Measurements from ENCODE around the gene ADAMTS10. TPM values are rescaled to one million over a fixed set of nuclear protein-coding genes. Genes with fewer than 3 reads are reported as not detected.

The ADAMTS10 gene
- total RNA-seq, 4 donors from 2014 or later: 15.7 to 45.3 (median 22.8) TPM

DNA sequence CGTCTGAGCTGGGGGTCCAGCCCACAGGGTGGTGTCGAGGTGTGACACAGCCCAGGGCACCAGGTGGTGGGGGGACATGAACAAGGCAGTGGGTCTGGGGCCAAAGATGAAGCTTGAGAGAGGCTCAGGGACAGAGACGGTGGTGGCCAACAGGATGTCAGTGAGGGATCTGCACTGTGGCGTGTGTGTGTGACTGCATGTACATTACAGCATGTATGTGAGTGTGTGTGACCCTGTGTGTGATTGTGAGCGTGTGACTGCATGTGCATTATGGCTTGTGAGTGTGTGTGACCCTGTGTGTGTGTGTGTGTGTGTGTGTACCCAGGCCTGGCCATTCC is 1.6 kb downstream of the ADAMTS10 start:
- Histone ChIP-seq H3K36me3 (peaks cover 0 to 14% of the 10 kb centered on the region in 2 donors), H3K27ac (peak overlapping the region in 3 of 4 donors; percentile 75 to 85 (median 81))

DNA sequence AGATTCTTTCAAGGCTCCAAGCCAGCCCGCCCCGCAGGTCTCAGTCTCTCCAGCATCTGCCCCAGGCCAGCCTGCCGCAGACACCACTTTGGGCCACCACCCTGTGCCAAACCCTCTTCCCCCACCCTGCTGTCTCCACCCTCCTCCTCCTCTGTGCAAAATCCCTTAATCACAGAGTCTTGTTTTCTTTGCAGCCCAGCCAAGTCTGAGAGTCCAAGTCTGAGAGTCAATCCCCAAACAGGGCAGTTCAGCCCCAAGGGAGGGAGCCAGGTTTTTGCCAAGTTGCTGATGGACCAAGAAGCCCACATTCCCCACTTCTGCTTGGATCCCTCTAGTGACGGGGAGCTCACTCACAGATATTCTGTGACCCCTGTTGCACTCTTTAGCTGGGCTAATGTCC is 3.1 kb downstream of the ADAMTS10 start:
- Histone ChIP-seq H3K27ac (peak overlapping the region in 1 of 4 donors; percentile 6), H3K36me3 (peaks cover 0 to 28% of the 10 kb centered on the region in 2 donors), H3K27me3 (no peaks in the 10 kb centered on the region), H3K4me3 (no peak overlapping the region), H3K4me1 (peaks cover 0 to 51% (median 13%) of the 10 kb centered on the region in 3 donors), H3K9me3 (peaks cover 0 to 13% (median 0%) of the 10 kb centered on the region in 3 donors)
- 59 to 80% methylated on average over 1 to 4 of the region's 4 CpGs for WGBS, 2 donors (ENCODE audit: low coverage in 1 of 2)
- TF ChIP-seq EP300 (IDR thresholded peaks at IDR 0.05): no peak
- no peak for TF ChIP-seq POLR2A (IDR thresholded peaks at IDR 0.05)
- TF ChIP-seq POLR2AphosphoS5 (IDR thresholded peaks at IDR 0.05): no peak
- TF ChIP-seq, protein P1, sequence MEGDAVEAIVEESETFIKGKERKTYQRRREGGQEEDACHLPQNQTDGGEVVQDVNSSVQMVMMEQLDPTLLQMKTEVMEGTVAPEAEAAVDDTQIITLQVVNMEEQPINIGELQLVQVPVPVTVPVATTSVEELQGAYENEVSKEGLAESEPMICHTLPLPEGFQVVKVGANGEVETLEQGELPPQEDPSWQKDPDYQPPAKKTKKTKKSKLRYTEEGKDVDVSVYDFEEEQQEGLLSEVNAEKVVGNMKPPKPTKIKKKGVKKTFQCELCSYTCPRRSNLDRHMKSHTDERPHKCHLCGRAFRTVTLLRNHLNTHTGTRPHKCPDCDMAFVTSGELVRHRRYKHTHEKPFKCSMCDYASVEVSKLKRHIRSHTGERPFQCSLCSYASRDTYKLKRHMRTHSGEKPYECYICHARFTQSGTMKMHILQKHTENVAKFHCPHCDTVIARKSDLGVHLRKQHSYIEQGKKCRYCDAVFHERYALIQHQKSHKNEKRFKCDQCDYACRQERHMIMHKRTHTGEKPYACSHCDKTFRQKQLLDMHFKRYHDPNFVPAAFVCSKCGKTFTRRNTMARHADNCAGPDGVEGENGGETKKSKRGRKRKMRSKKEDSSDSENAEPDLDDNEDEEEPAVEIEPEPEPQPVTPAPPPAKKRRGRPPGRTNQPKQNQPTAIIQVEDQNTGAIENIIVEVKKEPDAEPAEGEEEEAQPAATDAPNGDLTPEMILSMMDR (IDR thresholded peaks at IDR 0.05): no peak
- no peak for ATAC-seq

More for the DNA sequence above, 1.6 kb downstream of the ADAMTS10 start:
- 25 to 50% methylated on average over 2 to 5 of the region's 5 CpGs for WGBS, 2 donors (ENCODE audit: low coverage in 1 of 2)
- Histone ChIP-seq H3K9me3 (peaks cover 0 to 13% (median 0%) of the 10 kb centered on the region in 3 donors), H3K4me1 (peaks cover 0 to 51% (median 13%) of the 10 kb centered on the region in 3 donors), H3K27me3 (no peaks in the 10 kb centered on the region), H3K4me3 (peak overlapping the region in 1 of 2 donors; percentile 69)
- ATAC-seq: no peak
- no peak for TF ChIP-seq POLR2A (IDR thresholded peaks at IDR 0.05)
- TF ChIP-seq EP300 (IDR thresholded peaks at IDR 0.05): no peak
- TF ChIP-seq POLR2AphosphoS5 (IDR thresholded peaks at IDR 0.05): no peak
- TF ChIP-seq, protein P1 (IDR thresholded peaks at IDR 0.05): no peak

DNA sequence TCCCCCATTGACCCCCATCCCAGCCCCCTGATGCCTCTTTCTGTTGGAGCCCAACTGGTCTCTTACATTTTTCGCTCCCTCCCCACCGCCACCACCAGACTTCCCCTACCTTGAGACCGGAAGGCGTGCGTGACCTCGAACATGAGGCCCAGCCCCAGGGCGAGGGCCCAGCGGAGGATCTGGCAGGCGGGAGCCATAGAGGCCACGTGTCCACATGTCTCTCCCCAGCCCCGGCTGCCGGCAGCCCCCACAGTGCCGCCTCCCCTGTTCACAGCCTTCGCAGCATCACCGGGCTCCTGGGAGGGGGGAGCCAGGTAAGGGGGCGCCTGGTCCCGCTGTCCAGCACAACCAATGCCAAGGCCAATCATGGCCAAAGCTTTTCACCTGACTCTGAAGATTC is 5.0 kb downstream of the ADAMTS10 start:
- H3K4me3 ChIP-seq: no peak overlapping the region
- TF ChIP-seq POLR2A (IDR thresholded peaks at IDR 0.05): no peak
- no peak for TF ChIP-seq EP300 (IDR thresholded peaks at IDR 0.05)
- no peak for TF ChIP-seq POLR2AphosphoS5 (IDR thresholded peaks at IDR 0.05)
- TF ChIP-seq, protein P1 (IDR thresholded peaks at IDR 0.05): no peak
- no peak for ATAC-seq
- 97% methylated on average over 5 of the region's 17 CpGs; no CpG with 5 or more reads in 1 of the 2 donors for WGBS, 2 donors (ENCODE audit: low coverage in 1 of 2)
- peaks cover 0 to 36% (median 10%) of the 10 kb centered on the region in 3 donors for H3K4me1 ChIP-seq
- H3K27ac ChIP-seq: no peak overlapping the region
- peaks cover 0 to 47% of the 10 kb centered on the region in 2 donors for H3K36me3 ChIP-seq
- H3K27me3 ChIP-seq: no peaks in the 10 kb centered on the region
- H3K9me3 ChIP-seq: peaks cover 0 to 13% (median 0%) of the 10 kb centered on the region in 3 donors

DNA sequence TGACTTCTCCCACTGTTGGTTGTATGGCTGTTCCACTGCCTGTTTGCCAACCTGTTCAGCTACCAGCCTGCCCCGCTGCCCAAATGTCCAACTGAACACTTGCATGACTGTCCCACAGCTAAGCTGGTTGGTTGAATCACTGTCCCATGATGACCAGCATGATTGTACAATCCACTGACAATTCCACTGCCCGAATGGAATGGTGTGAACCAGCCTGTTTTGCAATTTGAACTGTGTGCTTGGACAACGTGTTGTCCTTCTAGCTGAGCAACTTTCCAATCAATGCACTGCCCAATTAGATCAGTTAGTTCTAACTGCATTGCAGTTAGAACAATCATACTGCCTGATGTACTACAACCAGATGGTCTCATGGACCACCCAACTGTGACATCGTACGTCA is 8.7 kb downstream of the ADAMTS10 start:
- Histone ChIP-seq H3K36me3 (peaks cover 0 to 79% of the 10 kb centered on the region in 2 donors), H3K9me3 (peaks cover 0 to 13% (median 0%) of the 10 kb centered on the region in 3 donors), H3K4me1 (peaks cover 0 to under 1% (median 0%) of the 10 kb centered on the region in 3 donors), H3K4me3 (no peak overlapping the region), H3K27ac (no peak overlapping the region), H3K27me3 (no peaks in the 10 kb centered on the region)
- ATAC-seq: no peak
- WGBS, 2 donors (ENCODE audit: low coverage in 1 of 2): 71 to 100% methylated on average over 2 to 3 of the region's 5 CpGs
- no peak for TF ChIP-seq POLR2A (IDR thresholded peaks at IDR 0.05)
- TF ChIP-seq, protein P1 (IDR thresholded peaks at IDR 0.05): no peak
- no peak for TF ChIP-seq POLR2AphosphoS5 (IDR thresholded peaks at IDR 0.05)
- no peak for TF ChIP-seq EP300 (IDR thresholded peaks at IDR 0.05)

DNA sequence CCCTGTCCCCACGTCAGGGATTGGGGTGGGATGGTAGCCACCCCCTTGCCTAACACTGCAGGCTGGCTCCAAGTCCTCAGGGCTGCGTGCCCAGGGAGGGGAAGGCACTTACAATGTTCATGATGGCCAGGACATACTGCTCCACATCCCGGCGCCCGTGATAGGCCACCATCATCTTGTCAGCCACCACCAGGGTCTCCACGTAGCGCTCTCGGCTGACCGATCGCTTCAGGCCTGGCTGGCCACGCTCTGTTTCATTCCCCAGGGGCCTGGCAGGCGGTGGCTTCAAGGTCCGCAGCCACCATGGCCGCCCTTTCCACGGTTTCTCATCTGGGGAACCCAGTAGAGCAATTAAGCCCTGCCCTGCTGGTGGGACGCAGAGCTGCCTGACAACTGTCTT is 9.7 kb downstream of the ADAMTS10 start:
- no peak for ATAC-seq
- peaks cover 0 to 2% (median 0%) of the 10 kb centered on the region in 3 donors for H3K4me1 ChIP-seq
- peaks cover 0 to 13% (median 0%) of the 10 kb centered on the region in 3 donors for H3K9me3 ChIP-seq
- TF ChIP-seq POLR2AphosphoS5 (IDR thresholded peaks at IDR 0.05) (no peak), POLR2A (IDR thresholded peaks at IDR 0.05) (no peak)
- H3K27me3 ChIP-seq: no peaks in the 10 kb centered on the region
- H3K36me3 ChIP-seq: peaks cover 0 to 88% of the 10 kb centered on the region in 2 donors
- 100% methylated on average over 11 of the region's 16 CpGs; no CpG with 5 or more reads in 1 of the 2 donors for WGBS, 2 donors (ENCODE audit: low coverage in 1 of 2)
- no peak overlapping the region for H3K4me3 ChIP-seq
- no peak overlapping the region for H3K27ac ChIP-seq
